IMR-90 (cell line): ENCODE results near the gene BRMS1. TPM values are rescaled to one million over a fixed set of nuclear protein-coding genes. Genes with fewer than 3 reads are reported as not detected.
A peak's percentile ranks its signal among the peaks of the same experiment; 100 is the strongest.

Source experiments
- ATAC-seq: fragments of 200-7000 bp; cut with Tn5 transposase; 2 replicates; pipeline ENCODE4 v1.9.1; 2020; ENCODE audit warnings: low read depth, mild to moderate bottlenecking, moderate library complexity
- BruUV-seq: library from RNA; stranded (reverse); fragments of 400-500 nt; replicated peaks from 2 replicates; lab custom pipeline; 2021; lab: Mats Ljungman, UMichigan
- CTCF ChIA-PET: fragments of 300-600 bp; formaldehyde crosslinking; extraction: SDS; loops from one replicate; lab custom pipeline; 2021; ENCODE audit warnings: antibody characterized with exemption; lab: Yijun Ruan, JAX
- POLR2A ChIA-PET: fragments of 300-600 bp; sonication (Branson Sonifier 250); formaldehyde crosslinking; loops from one replicate; lab custom pipeline; 2022; ENCODE audit warnings: antibody characterized with exemption; ENCODE audit not compliant: unreplicated experiment; lab: Charles Lee
- DNase-seq: peaks from one replicate; pipeline ENCODE4 v3.0.0; 2013
- H2AFZ ChIP-seq: replicated peaks from 2 replicates; pipeline ENCODE3; 2013; ENCODE audit warnings: low read length, mild to moderate bottlenecking; ENCODE audit not compliant: poor library complexity
- H2AK5ac ChIP-seq: 2 replicates; pipeline ENCODE4 v1.6.1; 2013; ENCODE audit warnings: low read depth, low read length, inconsistent platforms
- H2AK9ac ChIP-seq: replicated peaks from 2 replicates; pipeline ENCODE3; 2013; ENCODE audit warnings: mild to moderate bottlenecking, low read depth, low read length, moderate library complexity; ENCODE audit not compliant: poor library complexity
- H2BK120ac ChIP-seq: 2 replicates; pipeline ENCODE4 v1.6.1; 2013; ENCODE audit warnings: low read depth, low read length, inconsistent platforms
- H2BK15ac ChIP-seq: 3 replicates; pipeline ENCODE4 v1.6.1; 2013; ENCODE audit warnings: low read depth, low read length, inconsistent platforms
- H2BK20ac ChIP-seq: 2 replicates; pipeline ENCODE4 v1.6.1; 2013; ENCODE audit warnings: low read depth, mild to moderate bottlenecking, inconsistent platforms, low read length, moderate library complexity
- H2BK5ac ChIP-seq: 2 replicates; pipeline ENCODE4 v1.6.1; 2013; ENCODE audit warnings: mild to moderate bottlenecking, low read depth, low read length, inconsistent platforms; ENCODE audit not compliant: poor library complexity, severe bottlenecking
- H3K14ac ChIP-seq: replicated peaks from 2 replicates; pipeline ENCODE4 v1.6.1; 2013; ENCODE audit warnings: low read depth, low read length, inconsistent platforms
- H3K18ac ChIP-seq: 2 replicates; pipeline ENCODE4 v1.6.1; 2013; ENCODE audit warnings: low read depth, low read length, control low read depth
- H3K23ac ChIP-seq: 2 replicates; pipeline ENCODE4 v1.6.1; 2013; ENCODE audit warnings: low read depth, low read length, inconsistent platforms
- H3K27ac ChIP-seq: 2 replicates; pipeline ENCODE4 v1.5.1; 2013; ENCODE audit warnings: mild to moderate bottlenecking, control low read depth, low read length; ENCODE audit not compliant: insufficient read depth
- H3K27me3 ChIP-seq: 2 replicates; pipeline ENCODE4 v1.6.1; 2013; ENCODE audit warnings: low read length; ENCODE audit not compliant: control insufficient read depth, insufficient read depth
- H3K36me3 ChIP-seq: 2 replicates; pipeline ENCODE4 v1.6.1; 2013; ENCODE audit warnings: low read length, mixed read lengths; ENCODE audit not compliant: control insufficient read depth, insufficient read depth
- H3K4ac ChIP-seq: 2 replicates; pipeline ENCODE4 v1.6.1; 2013; ENCODE audit warnings: low read depth, low read length, inconsistent platforms
- H3K4me1 ChIP-seq: 2 replicates; pipeline ENCODE4 v1.6.1; 2013; ENCODE audit warnings: low read length, mixed read lengths; ENCODE audit not compliant: control insufficient read depth, insufficient read depth
- H3K4me2 ChIP-seq: 2 replicates; pipeline ENCODE4 v1.6.1; 2013; ENCODE audit warnings: low read depth, mild to moderate bottlenecking, control low read depth, low read length, moderate library complexity
- H3K4me3 ChIP-seq: 2 replicates; pipeline ENCODE4 v1.5.1; 2013; ENCODE audit warnings: low read depth, mild to moderate bottlenecking, control low read depth, low read length, moderate library complexity; ENCODE audit not compliant: insufficient read depth
- H3K56ac ChIP-seq: 2 replicates; pipeline ENCODE4 v1.6.1; 2013; ENCODE audit warnings: low read length, inconsistent platforms; ENCODE audit not compliant: insufficient read depth; ENCODE audit errors: extremely low read depth
- H3K79me1 ChIP-seq, 2 experiments: 2 replicates each; pipeline ENCODE4 v1.6.1; 2013; ENCODE audit warnings: low read length in 2 of 2, inconsistent platforms in 1 of 2, low read depth in 1 of 2
- H3K9ac ChIP-seq: 2 replicates; pipeline ENCODE4 v1.6.1; 2013; ENCODE audit warnings: low read depth, low read length, control low read depth
- H3K9me1 ChIP-seq: 2 replicates; pipeline ENCODE4 v1.6.1; 2013; ENCODE audit warnings: low read length, inconsistent platforms; ENCODE audit not compliant: insufficient read depth
- H3K9me3 ChIP-seq: 2 replicates; pipeline ENCODE4 v1.6.1; 2013; ENCODE audit warnings: low read length; ENCODE audit not compliant: control insufficient read depth, insufficient read depth
- H4K20me1 ChIP-seq: 2 replicates; pipeline ENCODE4 v1.6.1; 2013; ENCODE audit warnings: low read length, inconsistent platforms; ENCODE audit not compliant: insufficient read depth
- H4K5ac ChIP-seq: 2 replicates; pipeline ENCODE4 v1.6.1; 2013; ENCODE audit warnings: mild to moderate bottlenecking, low read depth, low read length, control low read depth
- H4K8ac ChIP-seq, 2 experiments: 2 replicates each; pipeline ENCODE4 v1.6.1; 2013; ENCODE audit warnings: low read depth in 2 of 2, low read length in 2 of 2, control low read depth in 1 of 2, inconsistent platforms in 1 of 2
- H4K91ac ChIP-seq: 2 replicates; pipeline ENCODE4 v1.6.1; 2013; ENCODE audit warnings: low read depth, low read length, inconsistent platforms; ENCODE audit not compliant: insufficient read depth
- CEBPB ChIP-seq: IDR thresholded peaks from 2 replicates; pipeline ENCODE4 v1.6.1; 2012; ENCODE audit warnings: low read depth, low read length, improper control_type of control experiment
- FOS ChIP-seq: fragments of 150-350 bp; IDR thresholded peaks from 2 replicates; pipeline ENCODE4 v1.6.1; 2016; ENCODE audit warnings: low read depth, low read length
- MAFK ChIP-seq: IDR thresholded peaks from 2 replicates; pipeline ENCODE4 v1.6.1; 2012; ENCODE audit warnings: low read depth, low read length, improper control_type of control experiment
- MAZ ChIP-seq: IDR thresholded peaks from 2 replicates; pipeline ENCODE4 v1.6.1; 2012; ENCODE audit warnings: low read depth, mild to moderate bottlenecking, low read length, improper control_type of control experiment, moderate library complexity, borderline replicate concordance
- NFE2L2 ChIP-seq: fragments of 150-350 bp; IDR thresholded peaks from 2 replicates; pipeline ENCODE4 v1.6.1; 2016; ENCODE audit warnings: low read depth, mild to moderate bottlenecking, low read length
- POLR2A ChIP-seq: IDR thresholded peaks from 2 replicates; pipeline ENCODE4 v1.6.1; 2012; ENCODE audit warnings: mild to moderate bottlenecking, low read depth, low read length
- RAD21 ChIP-seq: IDR thresholded peaks from 2 replicates; pipeline ENCODE4 v1.6.1; 2012; ENCODE audit warnings: low read length, improper control_type of control experiment
- RCOR1 ChIP-seq: IDR thresholded peaks from 2 replicates; pipeline ENCODE4 v1.6.1; 2012; ENCODE audit warnings: mild to moderate bottlenecking, low read length, improper control_type of control experiment; ENCODE audit not compliant: insufficient replicate concordance
- RFX5 ChIP-seq: IDR thresholded peaks from 2 replicates; pipeline ENCODE4 v1.8.0; 2012; ENCODE audit warnings: low read depth, mild to moderate bottlenecking, low read length, moderate library complexity
- SMC3 ChIP-seq: fragments of 150-350 bp; IDR thresholded peaks from 2 replicates; pipeline ENCODE4 v1.6.1; 2016; ENCODE audit warnings: low read depth, mild to moderate bottlenecking, antibody characterized with exemption, low read length, moderate library complexity
- WGBS, 2 experiments: methylation state at CpG; one replicate each; pipeline versions ENCODE4 v1.1.5 to v1.1.7; 2013; ENCODE audit warnings: missing lambda C conversion rate in 2 of 2; ENCODE audit not compliant: insufficient read length in 1 of 2; ENCODE audit errors: extremely low coverage in 2 of 2; 5-methylcytosine and 5-hydroxymethylcytosine counted together
- dilution Hi-C: fragments of 300-500 bp; cut with HindIII; formaldehyde crosslinking; loops from one replicate; pipeline ENCODE4 v1.14.3; 2018; ENCODE audit warnings: low sequenced_read_pairs; ENCODE audit not compliant: unreplicated experiment
- in situ Hi-C: fragments of 300-500 bp; cut with MboI; formaldehyde crosslinking; loops from 3 replicates; pipeline ENCODE4 v1.14.3; 2019; ENCODE audit warnings: low sequenced_read_pairs, inconsistent platforms, mixed read lengths
- intact Hi-C: fragments of 100-400 bp; cut with micrococcal nuclease; formaldehyde crosslinking; loops from 2 replicates; pipeline ENCODE4 v1.10.0; 2022
- polyA plus RNA-seq, 3 experiments: library from polyadenylated mRNA; depleted of rRNA; stranded (reverse); fragments of >200 nt; gene quantifications; 2 replicates each; pipeline ENCODE4 v1.2.3, GENCODE V29; 2012; ENCODE audit warnings: low replicate concordance in 1 of 3
- total RNA-seq: library from RNA; depleted of rRNA; stranded (reverse); fragments of >200 nt; gene quantifications from 2 replicates; pipeline ENCODE4 v1.2.3, GENCODE V29; 2012
- TF ChIP-seq, protein P1 (sequence below): fragments of 150-350 bp; IDR thresholded peaks from 2 replicates; pipeline ENCODE4 v1.6.1; 2017; ENCODE audit warnings: mild to moderate bottlenecking, antibody characterized with exemption, low read length, low read depth
- TF ChIP-seq, protein P2 (sequence below): fragments of 150-350 bp; IDR thresholded peaks from 2 replicates; pipeline ENCODE4 v1.6.1; 2016; ENCODE audit warnings: low read depth, mild to moderate bottlenecking, low read length, moderate library complexity, borderline replicate concordance
- TF ChIP-seq, protein P3 (sequence below): conservative IDR thresholded peaks from 2 replicates; pipeline ENCODE4 v1.5.1; 2012; ENCODE audit warnings: mild to moderate bottlenecking, low read depth, low read length, improper control_type of control experiment

BRMS1 gene
- total and polyA plus RNA-seq, 2 of the 4 experiments (the other 2 are of a cell fraction), result 48.3 to 57.9 TPM

DNA sequence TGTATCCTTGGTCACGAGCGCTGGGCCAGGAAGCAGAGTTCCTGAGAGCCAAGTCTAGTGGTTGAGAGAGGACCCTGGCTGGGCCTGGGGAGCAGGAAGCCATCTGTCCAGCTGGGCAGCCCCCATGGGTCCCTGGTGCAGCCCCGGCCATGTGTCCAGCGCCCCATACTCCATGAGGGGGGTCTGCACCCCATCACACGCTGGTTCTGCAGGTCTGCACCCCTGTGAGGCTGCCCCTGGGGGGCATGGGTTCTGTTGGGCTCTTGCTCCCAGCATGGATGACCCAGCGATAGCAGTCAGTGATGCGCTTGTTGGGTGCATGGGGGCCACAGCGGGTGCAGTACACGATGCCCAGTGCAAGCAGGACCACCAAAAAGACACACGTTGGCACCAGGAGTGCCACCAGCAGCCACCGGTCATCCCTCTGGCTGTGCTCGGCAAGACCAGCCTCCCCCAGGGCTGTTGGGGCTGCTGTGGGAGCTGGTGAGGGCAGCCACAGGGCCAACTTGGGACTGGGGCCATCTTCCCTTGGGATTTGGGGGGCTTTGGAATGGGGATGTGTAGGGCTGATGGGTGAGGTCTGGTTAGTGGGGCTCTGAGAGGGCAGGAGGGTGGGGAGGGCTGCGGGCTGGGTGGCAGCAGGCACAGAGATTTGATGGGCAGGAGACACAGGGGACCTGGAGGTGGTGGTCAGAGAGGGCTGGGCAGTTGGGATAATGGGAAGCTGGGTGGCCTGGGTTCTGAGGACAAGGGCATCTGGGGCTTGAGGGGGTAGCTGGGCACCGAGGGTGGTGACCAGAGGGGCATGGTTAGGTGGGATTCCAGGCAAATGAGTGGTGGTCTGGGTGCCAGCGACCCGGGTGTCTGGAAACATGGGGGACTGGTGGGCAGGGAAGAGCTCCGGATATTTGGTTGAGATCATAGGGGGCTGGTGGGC, 30.1 kb downstream of the BRMS1 start:
- Histone ChIP-seq H4K91ac (peak overlapping the region; percentile 24), H3K9me1 (peaks cover 11% of the 10 kb centered on the region), H2BK20ac (peak overlapping the region; percentile 32; the same call in 1 of the 2 replicates), H3K4me1 (peaks cover 32% of the 10 kb centered on the region), H3K14ac (peak overlapping the region; percentile 94), H3K4me3 (peak overlapping the region; percentile 72), H4K5ac (peak overlapping the region; percentile 90; the same call in 1 of the 2 replicates), H3K4me2 (peak overlapping the region; percentile 85), H2BK120ac (peak overlapping the region; percentile 89; the same call in 1 of the 2 replicates), H3K36me3 (no peaks in the 10 kb centered on the region), H3K9ac (peak overlapping the region; percentile 95), H2BK15ac (0 out of 3 replicates have a peak overlapping the region, but pooled peaks have one; percentile 69), H2AFZ (peak overlapping the region; percentile 81), H3K27me3 (no peaks in the 10 kb centered on the region), H4K8ac (peak overlapping the region; percentile 67 to 74; a peak in 2 of 4 replicates), H3K18ac (peak overlapping the region; percentile 35; the same call in 1 of the 2 replicates), H3K56ac (peak overlapping the region; percentile 67; the same call in 1 of the 2 replicates), H2AK9ac (peak overlapping the region; percentile 93), H2AK5ac (peak overlapping the region; percentile 77; the same call in 1 of the 2 replicates), H2BK5ac (peak overlapping the region; percentile 77), H3K79me1 (peaks cover 0 to 42% of the 10 kb centered on the region in 2 experiments; a peak in 2 of 4 replicates), H3K4ac (peak overlapping the region; percentile 81), H3K23ac (peak overlapping the region; percentile 90), H4K20me1 (peaks cover 39% of the 10 kb centered on the region), H3K27ac (peak overlapping the region; percentile 93), H3K9me3 (no peaks in the 10 kb centered on the region)
- DNase-seq (no peak), ATAC-seq (no peak)
- in situ Hi-C loops (no loop called here), dilution Hi-C loops (no loop called here), intact Hi-C loops (no loop called here)
- ChIA-PET CTCF (no interaction called here), POLR2A (interaction anchor here (2.9 kb wide), 1 partner anchor 12 kb away, joined by 18 read pairs; no protein-coding TSS in a partner anchor)
- BruUV-seq, result TSS peak; percentile 79
- WGBS, 2 experiments, result 43% methylated on average over 13 of the region's 17 CpGs; no CpG with 5 or more reads in 1 of the 2 experiments
- TF ChIP-seq POLR2A, result no peak; the same call in none of the 2 replicates
- TF ChIP-seq, protein P1, sequence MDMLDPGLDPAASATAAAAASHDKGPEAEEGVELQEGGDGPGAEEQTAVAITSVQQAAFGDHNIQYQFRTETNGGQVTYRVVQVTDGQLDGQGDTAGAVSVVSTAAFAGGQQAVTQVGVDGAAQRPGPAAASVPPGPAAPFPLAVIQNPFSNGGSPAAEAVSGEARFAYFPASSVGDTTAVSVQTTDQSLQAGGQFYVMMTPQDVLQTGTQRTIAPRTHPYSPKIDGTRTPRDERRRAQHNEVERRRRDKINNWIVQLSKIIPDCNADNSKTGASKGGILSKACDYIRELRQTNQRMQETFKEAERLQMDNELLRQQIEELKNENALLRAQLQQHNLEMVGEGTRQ, result no peak
- no peak for TF ChIP-seq RCOR1
- TF ChIP-seq MAFK, result no peak
- TF ChIP-seq SMC3, result no peak
- TF ChIP-seq FOS, result no peak
- TF ChIP-seq CEBPB, result no peak
- TF ChIP-seq, protein P2, sequence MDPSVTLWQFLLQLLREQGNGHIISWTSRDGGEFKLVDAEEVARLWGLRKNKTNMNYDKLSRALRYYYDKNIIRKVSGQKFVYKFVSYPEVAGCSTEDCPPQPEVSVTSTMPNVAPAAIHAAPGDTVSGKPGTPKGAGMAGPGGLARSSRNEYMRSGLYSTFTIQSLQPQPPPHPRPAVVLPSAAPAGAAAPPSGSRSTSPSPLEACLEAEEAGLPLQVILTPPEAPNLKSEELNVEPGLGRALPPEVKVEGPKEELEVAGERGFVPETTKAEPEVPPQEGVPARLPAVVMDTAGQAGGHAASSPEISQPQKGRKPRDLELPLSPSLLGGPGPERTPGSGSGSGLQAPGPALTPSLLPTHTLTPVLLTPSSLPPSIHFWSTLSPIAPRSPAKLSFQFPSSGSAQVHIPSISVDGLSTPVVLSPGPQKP, result no peak
- TF ChIP-seq NFE2L2, result no peak
- no peak for TF ChIP-seq RAD21
- TF ChIP-seq, protein P3, sequence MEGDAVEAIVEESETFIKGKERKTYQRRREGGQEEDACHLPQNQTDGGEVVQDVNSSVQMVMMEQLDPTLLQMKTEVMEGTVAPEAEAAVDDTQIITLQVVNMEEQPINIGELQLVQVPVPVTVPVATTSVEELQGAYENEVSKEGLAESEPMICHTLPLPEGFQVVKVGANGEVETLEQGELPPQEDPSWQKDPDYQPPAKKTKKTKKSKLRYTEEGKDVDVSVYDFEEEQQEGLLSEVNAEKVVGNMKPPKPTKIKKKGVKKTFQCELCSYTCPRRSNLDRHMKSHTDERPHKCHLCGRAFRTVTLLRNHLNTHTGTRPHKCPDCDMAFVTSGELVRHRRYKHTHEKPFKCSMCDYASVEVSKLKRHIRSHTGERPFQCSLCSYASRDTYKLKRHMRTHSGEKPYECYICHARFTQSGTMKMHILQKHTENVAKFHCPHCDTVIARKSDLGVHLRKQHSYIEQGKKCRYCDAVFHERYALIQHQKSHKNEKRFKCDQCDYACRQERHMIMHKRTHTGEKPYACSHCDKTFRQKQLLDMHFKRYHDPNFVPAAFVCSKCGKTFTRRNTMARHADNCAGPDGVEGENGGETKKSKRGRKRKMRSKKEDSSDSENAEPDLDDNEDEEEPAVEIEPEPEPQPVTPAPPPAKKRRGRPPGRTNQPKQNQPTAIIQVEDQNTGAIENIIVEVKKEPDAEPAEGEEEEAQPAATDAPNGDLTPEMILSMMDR, result no peak
- no peak for TF ChIP-seq RFX5
- TF ChIP-seq MAZ, result no peak
